ENCODE data around the gene DMTF1.
"Not testable (repeated sequence)": the region's sequence is repeated elsewhere in the genome, so short reads cannot be mapped to it uniquely, and the experiment has no call there.

The DMTF1 gene

GRCh38 chr7:87203929-87204328 lies 51.7 kb downstream of the DMTF1 start:
- H3K36me3 ChIP-seq (replicated peaks in 1 of 2; ENCODE audit: control insufficient read depth in 2 of 2, insufficient read depth in 2 of 2, low read length in 2 of 2): peaks cover 8 to 48% of the 10 kb centered on the region in 2 donors
- not testable (repeated sequence) for H3K14ac ChIP-seq (ENCODE audit: low read length); H3K79me1 ChIP-seq (ENCODE audit: low read depth, low read length); H3K9ac ChIP-seq (ENCODE audit: low read depth, low read length, poor library complexity); H2BK15ac ChIP-seq (ENCODE audit: low read length); H3K4me1 ChIP-seq (ENCODE audit: control insufficient read depth in 2 of 2, insufficient read depth in 1 of 2, low read depth in 1 of 2, low read length in 2 of 2); H2BK120ac ChIP-seq (ENCODE audit: low read depth, low read length); H3K18ac ChIP-seq (ENCODE audit: low read length); H4K91ac ChIP-seq (ENCODE audit: low read depth, low read length, poor library complexity); H3K4me2 ChIP-seq (ENCODE audit: insufficient read depth, low read length, poor library complexity, severe bottlenecking); H2AK5ac ChIP-seq (ENCODE audit: low read depth, low read length); DNase-seq (ENCODE audit: low spot score); H3K4me3 ChIP-seq (ENCODE audit: low read length in 2 of 2); H4K8ac ChIP-seq (ENCODE audit: low read depth, low read length); H3K23ac ChIP-seq (ENCODE audit: low read depth, low read length, poor library complexity); H2BK12ac ChIP-seq (ENCODE audit: low read length); H3K27ac ChIP-seq (replicated peaks; ENCODE audit: low read length); H3K4ac ChIP-seq (ENCODE audit: low read length); H3K27me3 ChIP-seq (ENCODE audit: control insufficient read depth in 3 of 3, insufficient read depth in 3 of 3, low read depth in 1 of 3, low read length in 3 of 3); H2AFZ ChIP-seq (ENCODE audit: low read length); H2BK5ac ChIP-seq (ENCODE audit: low read length)
- WGBS, 2 donors (ENCODE audit: extremely low coverage in 2 of 2, insufficient read length in 2 of 2, insufficient replicate concordance in 1 of 2): no CpG with 5 or more reads among the region's 4 CpGs
- peaks cover 19 to 41% of the 10 kb centered on the region in 2 donors for H3K9me3 ChIP-seq (replicated peaks in 1 of 2; ENCODE audit: control insufficient read depth in 2 of 2, insufficient read depth in 1 of 2, low read depth in 1 of 2, low read length in 2 of 2)

DNA sequence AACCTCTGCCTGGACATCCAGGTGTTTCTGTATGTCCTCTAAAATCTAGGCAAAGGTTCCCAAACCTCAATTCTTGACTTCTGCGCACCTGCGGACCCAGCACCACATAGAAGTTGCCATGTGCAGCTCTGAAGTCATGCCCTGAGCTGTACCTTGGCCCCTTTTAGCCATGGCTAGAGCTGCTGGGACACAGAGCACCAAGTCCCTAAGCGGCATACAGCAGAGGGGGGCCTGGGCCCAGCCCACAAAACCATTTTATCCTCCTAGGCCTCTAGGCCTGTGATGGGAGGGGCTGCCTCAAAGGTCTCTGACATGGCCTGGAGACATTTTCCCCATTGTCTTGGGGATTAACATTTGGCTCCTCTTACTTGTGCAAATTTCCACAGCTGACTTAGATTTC lies 52.7 kb downstream of the DMTF1 start:
- DNase-seq (ENCODE audit: low spot score): no peak
- Histone ChIP-seq H3K27ac (replicated peaks; ENCODE audit: low read length) (no peak overlapping the region), H3K36me3 (replicated peaks in 1 of 2; ENCODE audit: control insufficient read depth in 2 of 2, insufficient read depth in 2 of 2, low read length in 2 of 2) (peaks cover 6 to 38% of the 10 kb centered on the region in 2 donors), H3K9ac (ENCODE audit: low read depth, low read length, poor library complexity) (no peak overlapping the region), H2BK15ac (ENCODE audit: low read length) (no peak overlapping the region), H3K4me2 (ENCODE audit: insufficient read depth, low read length, poor library complexity, severe bottlenecking) (no peak overlapping the region), H3K79me1 (ENCODE audit: low read depth, low read length) (peaks cover 3% of the 10 kb centered on the region), H3K4ac (ENCODE audit: low read length) (no peak overlapping the region), H3K14ac (ENCODE audit: low read length) (no peak overlapping the region), H3K4me1 (ENCODE audit: control insufficient read depth in 2 of 2, insufficient read depth in 1 of 2, low read depth in 1 of 2, low read length in 2 of 2) (no peaks in the 10 kb centered on the region), H2AK5ac (ENCODE audit: low read depth, low read length) (no peak overlapping the region), H3K23ac (ENCODE audit: low read depth, low read length, poor library complexity) (no peak overlapping the region), H4K91ac (ENCODE audit: low read depth, low read length, poor library complexity) (no peak overlapping the region), H2BK120ac (ENCODE audit: low read depth, low read length) (no peak overlapping the region), H3K9me3 (replicated peaks in 1 of 2; ENCODE audit: control insufficient read depth in 2 of 2, insufficient read depth in 1 of 2, low read depth in 1 of 2, low read length in 2 of 2) (peaks cover 21 to 41% of the 10 kb centered on the region in 2 donors), H4K8ac (ENCODE audit: low read depth, low read length) (no peak overlapping the region), H3K4me3 (ENCODE audit: low read length in 2 of 2) (no peak overlapping the region), H3K27me3 (ENCODE audit: control insufficient read depth in 3 of 3, insufficient read depth in 3 of 3, low read depth in 1 of 3, low read length in 3 of 3) (no peaks in the 10 kb centered on the region), H3K18ac (ENCODE audit: low read length) (no peak overlapping the region), H2AFZ (ENCODE audit: low read length) (no peak overlapping the region), H2BK5ac (ENCODE audit: low read length) (no peak overlapping the region), H2BK12ac (ENCODE audit: low read length) (no peak overlapping the region)
- no CpG with 5 or more reads among the region's 3 CpGs for WGBS, 2 donors (ENCODE audit: extremely low coverage in 2 of 2, insufficient read length in 2 of 2, insufficient replicate concordance in 1 of 2)

DNA sequence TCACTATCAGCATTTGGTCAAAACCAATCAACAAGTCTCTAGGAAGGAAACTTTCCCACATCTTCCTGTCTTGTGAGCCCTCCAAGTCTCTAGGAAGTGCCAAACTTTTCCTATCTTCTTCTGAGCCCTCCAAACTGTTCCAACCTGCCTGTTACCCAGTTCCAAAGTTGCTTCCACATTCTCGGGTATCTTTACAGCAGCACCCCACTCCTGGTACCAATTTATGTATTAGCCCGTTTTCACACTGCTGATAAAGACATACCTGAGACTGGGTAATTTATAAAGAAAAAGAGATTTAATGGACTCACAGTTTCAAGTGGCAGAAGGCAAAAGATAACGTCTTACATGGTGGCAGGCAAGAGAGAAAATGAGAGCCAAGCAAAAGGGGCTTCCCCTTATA lies 53.4 kb downstream of the DMTF1 start:
- H2BK15ac ChIP-seq (ENCODE audit: low read length); H2BK120ac ChIP-seq (ENCODE audit: low read depth, low read length); H3K4ac ChIP-seq (ENCODE audit: low read length); H2BK12ac ChIP-seq (ENCODE audit: low read length); H3K79me1 ChIP-seq (ENCODE audit: low read depth, low read length); H3K4me1 ChIP-seq (ENCODE audit: control insufficient read depth in 2 of 2, insufficient read depth in 1 of 2, low read depth in 1 of 2, low read length in 2 of 2); H3K9ac ChIP-seq (ENCODE audit: low read depth, low read length, poor library complexity); H4K8ac ChIP-seq (ENCODE audit: low read depth, low read length); H3K4me3 ChIP-seq (ENCODE audit: low read length in 2 of 2); H2AK5ac ChIP-seq (ENCODE audit: low read depth, low read length); H3K27me3 ChIP-seq (ENCODE audit: control insufficient read depth in 3 of 3, insufficient read depth in 3 of 3, low read depth in 1 of 3, low read length in 3 of 3); H3K23ac ChIP-seq (ENCODE audit: low read depth, low read length, poor library complexity); H3K4me2 ChIP-seq (ENCODE audit: insufficient read depth, low read length, poor library complexity, severe bottlenecking); H3K14ac ChIP-seq (ENCODE audit: low read length); H3K18ac ChIP-seq (ENCODE audit: low read length); H2BK5ac ChIP-seq (ENCODE audit: low read length); H3K27ac ChIP-seq (replicated peaks; ENCODE audit: low read length); H4K91ac ChIP-seq (ENCODE audit: low read depth, low read length, poor library complexity); DNase-seq (ENCODE audit: low spot score); H2AFZ ChIP-seq (ENCODE audit: low read length): not testable (repeated sequence)
- Histone ChIP-seq H3K9me3 (replicated peaks in 1 of 2; ENCODE audit: control insufficient read depth in 2 of 2, insufficient read depth in 1 of 2, low read depth in 1 of 2, low read length in 2 of 2) (peaks cover 21 to 44% of the 10 kb centered on the region in 2 donors), H3K36me3 (replicated peaks in 1 of 2; ENCODE audit: control insufficient read depth in 2 of 2, insufficient read depth in 2 of 2, low read length in 2 of 2) (peaks cover 5 to 34% of the 10 kb centered on the region in 2 donors)
- WGBS, 2 donors (ENCODE audit: extremely low coverage in 2 of 2, insufficient read length in 2 of 2, insufficient replicate concordance in 1 of 2): no CpG with 5 or more reads among the region's 3 CpGs

DNA sequence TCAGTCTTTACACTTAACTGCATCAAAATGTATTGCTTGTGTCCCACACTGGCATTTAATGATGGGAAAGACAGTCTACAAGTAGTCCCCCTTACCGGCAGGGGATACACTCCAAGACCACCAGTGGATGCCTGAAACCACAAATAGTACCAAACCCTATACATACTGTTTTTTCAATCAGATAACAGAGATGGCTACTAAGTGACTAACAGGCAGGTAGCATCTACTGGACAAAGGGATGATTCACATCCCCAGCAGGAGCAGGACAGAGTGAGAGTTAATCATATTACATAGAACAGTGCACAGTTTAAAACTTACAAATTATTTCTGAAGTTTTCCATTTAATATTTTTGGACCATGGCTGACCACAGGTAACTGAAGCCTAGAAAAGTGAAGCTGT lies 54.1 kb downstream of the DMTF1 start:
- WGBS, 2 donors (ENCODE audit: extremely low coverage in 2 of 2, insufficient read length in 2 of 2, insufficient replicate concordance in 1 of 2): no CpG with 5 or more reads among the region's 1 CpG
- no peak overlapping the region for H3K4me2 ChIP-seq (ENCODE audit: insufficient read depth, low read length, poor library complexity, severe bottlenecking)
- no peak overlapping the region for H3K9ac ChIP-seq (ENCODE audit: low read depth, low read length, poor library complexity)
- peaks cover 0 to 1% of the 10 kb centered on the region in 2 donors for H3K4me1 ChIP-seq (ENCODE audit: control insufficient read depth in 2 of 2, insufficient read depth in 1 of 2, low read depth in 1 of 2, low read length in 2 of 2)
- H4K8ac ChIP-seq (ENCODE audit: low read depth, low read length): no peak overlapping the region
- H3K9me3 ChIP-seq (replicated peaks in 1 of 2; ENCODE audit: control insufficient read depth in 2 of 2, insufficient read depth in 1 of 2, low read depth in 1 of 2, low read length in 2 of 2): peaks cover 21 to 50% of the 10 kb centered on the region in 2 donors
- no peak overlapping the region for H2AK5ac ChIP-seq (ENCODE audit: low read depth, low read length)
- no peak overlapping the region for H2BK15ac ChIP-seq (ENCODE audit: low read length)
- H2BK120ac ChIP-seq (ENCODE audit: low read depth, low read length): no peak overlapping the region
- DNase-seq (ENCODE audit: low spot score): no peak
- H3K4me3 ChIP-seq (ENCODE audit: low read length in 2 of 2): no peak overlapping the region
- no peak overlapping the region for H3K4ac ChIP-seq (ENCODE audit: low read length)
- H3K23ac ChIP-seq (ENCODE audit: low read depth, low read length, poor library complexity): no peak overlapping the region
- H3K79me1 ChIP-seq (ENCODE audit: low read depth, low read length): peaks cover 3% of the 10 kb centered on the region
- H4K91ac ChIP-seq (ENCODE audit: low read depth, low read length, poor library complexity): no peak overlapping the region
- no peak overlapping the region for H3K18ac ChIP-seq (ENCODE audit: low read length)
- no peak overlapping the region for H2BK5ac ChIP-seq (ENCODE audit: low read length)
- no peak overlapping the region for H2BK12ac ChIP-seq (ENCODE audit: low read length)
- H3K36me3 ChIP-seq (replicated peaks in 1 of 2; ENCODE audit: control insufficient read depth in 2 of 2, insufficient read depth in 2 of 2, low read length in 2 of 2): peaks cover 5 to 31% of the 10 kb centered on the region in 2 donors
- H2AFZ ChIP-seq (ENCODE audit: low read length): no peak overlapping the region
- no peaks in the 10 kb centered on the region for H3K27me3 ChIP-seq (ENCODE audit: control insufficient read depth in 3 of 3, insufficient read depth in 3 of 3, low read depth in 1 of 3, low read length in 3 of 3)
- no peak overlapping the region for H3K27ac ChIP-seq (replicated peaks; ENCODE audit: low read length)
- H3K14ac ChIP-seq (ENCODE audit: low read length): no peak overlapping the region
